Measurements from ENCODE around the gene ETV4.

DNA sequence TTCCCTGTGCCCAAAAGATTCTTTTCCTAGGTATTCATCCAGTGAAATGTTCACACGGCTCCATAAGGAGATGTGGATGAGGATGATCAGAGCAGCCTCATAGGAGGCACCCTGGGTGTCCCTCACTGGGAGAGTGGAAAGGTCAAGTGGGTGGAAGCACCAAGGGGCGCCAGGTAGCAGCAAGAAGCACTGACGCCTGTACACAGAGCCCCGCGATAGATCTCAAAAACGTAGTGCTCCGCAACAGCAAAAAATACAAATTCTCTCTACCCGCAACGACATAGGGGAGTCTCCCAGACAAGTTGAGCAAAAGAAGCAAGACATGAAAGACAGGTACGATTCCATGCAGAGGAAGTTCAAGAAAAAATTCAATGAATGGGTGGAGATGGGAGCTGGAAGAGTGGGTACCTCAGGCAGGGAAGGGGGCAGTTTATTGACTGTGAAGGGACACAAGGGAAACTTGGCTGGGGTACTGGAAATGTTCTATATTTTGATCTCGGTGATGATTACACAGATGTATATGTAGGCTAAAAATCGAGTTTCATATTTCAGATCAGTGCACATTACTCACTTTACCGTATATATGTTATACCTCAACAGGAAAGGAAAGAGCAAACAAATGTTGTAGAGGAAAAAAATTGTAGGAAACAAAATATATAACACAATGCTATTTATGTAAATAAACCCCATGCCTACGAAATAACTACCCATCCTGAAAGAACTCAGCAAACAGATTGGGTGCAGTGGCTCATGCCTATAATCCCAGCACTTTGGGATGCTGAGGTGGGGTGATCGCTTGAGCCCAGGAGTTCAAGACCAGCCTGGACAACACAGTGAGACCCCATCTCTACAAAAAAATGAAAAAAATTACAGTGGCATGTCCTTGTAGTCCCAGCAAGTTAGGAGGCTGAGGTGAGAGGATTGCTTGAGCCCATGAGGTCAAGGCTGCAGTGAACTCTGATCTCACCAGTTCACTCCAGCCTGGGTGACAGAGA is 17.8 kb upstream of the ETV4 start:
- TF ChIP-seq EZH2 (IDR thresholded peaks at IDR 0.05) (no peak), FOXP2 (optimal IDR thresholded peaks at IDR 0.05; ENCODE audit: control extremely low read depth, extremely low read length, insufficient read depth) (no peak), POLR2AphosphoS5 (IDR thresholded peaks at IDR 0.05; ENCODE audit: borderline replicate concordance, low read depth, low read length) (no peak)
